T-cell (primary cell): ENCODE measurements around the gene SERPINI1. TPM values are rescaled to one million over a fixed set of nuclear protein-coding genes. Genes with fewer than 3 reads are reported as not detected.

ENCODE experiments used
- ATAC-seq, 4 experiments: fragments of 200-7000 bp in 3 of 4; fragments of 150-1000 bp in 1 of 4; cut with Tn5 transposase; replicated peaks in 1 of 4; 1 replicate in 3 of 4; 2 replicates in 1 of 4; pipeline ENCODE4 v1.10.0; 2021; ENCODE audit warnings: moderate library complexity in 3 of 4, mild to moderate bottlenecking in 2 of 4, moderate number of reproducible peaks in 1 of 4
- CTCF ChIA-PET, 2 donors: fragments of 300-600 bp; sonication (Branson Sonifier 250); formaldehyde crosslinking; loops; one replicate each; lab custom pipeline; 2022; ENCODE audit warnings: antibody characterized with exemption in 2 of 2; lab: Charles Lee
- POLR2A ChIA-PET, 2 donors: fragments of 300-600 bp; sonication (Branson Sonifier 250); formaldehyde crosslinking; loops; one replicate each; lab custom pipeline; 2022; ENCODE audit warnings: antibody characterized with exemption in 2 of 2; lab: Charles Lee
- DNase-seq, 35 experiments: peaks; one replicate each; pipeline versions ENCODE4 v3.0.0 to v3.0.0-alpha.2; 2013 to 2023
- H3K27ac ChIP-seq: one replicate; pipeline ENCODE4 v1.5.1; 2013; ENCODE audit warnings: low read length
- H3K27me3 ChIP-seq, 2 experiments: replicated peaks in 1 of 2; 1 replicate in 1 of 2; 2 replicates in 1 of 2; pipeline versions ENCODE4 v1.6.1 to v1.7.0; 2013; ENCODE audit warnings: low read length in 1 of 2, mixed read lengths in 1 of 2; ENCODE audit not compliant: control insufficient read depth in 2 of 2, insufficient read depth in 2 of 2; ENCODE audit errors: extremely low read depth in 1 of 2
- H3K36me3 ChIP-seq, 2 donors: 1 replicate in 1 of 2; 2 replicates in 1 of 2; pipeline versions ENCODE4 v1.6.1 to v1.7.0; 2013; ENCODE audit warnings: low read length in 1 of 2; ENCODE audit not compliant: control insufficient read depth in 2 of 2, insufficient read depth in 1 of 2; ENCODE audit errors: extremely low read depth in 1 of 2
- H3K4me1 ChIP-seq, 2 experiments: 1 replicate in 1 of 2; 2 replicates in 1 of 2; pipeline versions ENCODE4 v1.6.1 to v1.7.0; 2013; ENCODE audit warnings: low read length in 2 of 2, mixed read lengths in 1 of 2; ENCODE audit not compliant: insufficient read depth in 2 of 2, control insufficient read depth in 1 of 2; ENCODE audit errors: extremely low read depth in 1 of 2
- H3K4me3 ChIP-seq, 2 donors: 1 replicate in 1 of 2; 2 replicates in 1 of 2; pipeline versions ENCODE4 v1.5.1 to v1.7.0; 2013; ENCODE audit warnings: mild to moderate bottlenecking in 2 of 2, low read length in 1 of 2, moderate library complexity in 1 of 2; ENCODE audit not compliant: control insufficient read depth in 1 of 2; ENCODE audit errors: extremely low read depth in 1 of 2
- H3K9me3 ChIP-seq: 2 replicates; pipeline ENCODE4 v1.7.0; 2013
- H3K27ac Mint-ChIP-seq, 2 donors: one replicate each; pipeline ENCODE4 v1.8.0; 2020 to 2021; ENCODE audit warnings: mild to moderate bottlenecking in 2 of 2, mixed read lengths in 2 of 2
- H3K27me3 Mint-ChIP-seq, 2 donors: one replicate each; pipeline ENCODE4 v1.8.0; 2021 to 2022; ENCODE audit warnings: mixed read lengths in 2 of 2
- H3K36me3 Mint-ChIP-seq: one replicate; pipeline ENCODE4 v1.8.0; 2021; ENCODE audit warnings: mixed read lengths
- H3K4me1 Mint-ChIP-seq, 3 donors: one replicate each; pipeline ENCODE4 v1.8.0; 2020 to 2022; ENCODE audit warnings: mixed read lengths in 3 of 3, mild to moderate bottlenecking in 1 of 3
- H3K4me3 Mint-ChIP-seq, 3 donors: one replicate each; pipeline ENCODE4 v1.8.0; 2020 to 2022; ENCODE audit warnings: mild to moderate bottlenecking in 3 of 3, mixed read lengths in 3 of 3, moderate library complexity in 3 of 3
- H3K9me3 Mint-ChIP-seq, 3 donors: one replicate each; pipeline ENCODE4 v1.8.0; 2020 to 2022; ENCODE audit warnings: mixed read lengths in 3 of 3
- WGBS: methylation state at CpG from one replicate; pipeline ENCODE4 v1.1.5; 2013; ENCODE audit warnings: missing lambda C conversion rate; ENCODE audit not compliant: insufficient coverage; 5-methylcytosine and 5-hydroxymethylcytosine counted together
- total RNA-seq, 35 experiments: library from RNA in 6 of 35; stranded (reverse) in 6 of 35; fragments of 120-200 nt in 1 of 35; gene quantifications; one replicate each; pipeline versions ENCODE4 v1.2.1 to v1.2.4 and lab custom pipeline; 2013 to 2026

SERPINI1 gene
- total RNA-seq, 5 donors from 2014 or later (not counting 1 experiment from before 2014, with no cell fraction given) = 2.8 to 4.1 (median 3.0) TPM

GRCh38 chr3:167839460-167840134, 104.1 kb downstream of the SERPINI1 start:
- Histone ChIP-seq H3K27ac (no peak overlapping the region), H3K4me1 (no peaks in the 10 kb centered on the region), H3K27me3 (peaks cover 0 to 3% of the 10 kb centered on the region in 2 experiments), H3K36me3 (no peaks in the 10 kb centered on the region), H3K4me3 (no peak overlapping the region), H3K9me3 (no peaks in the 10 kb centered on the region)
- Mint-ChIP-seq H3K36me3 (no peaks in the 10 kb centered on the region), H3K9me3 (no peaks in the 10 kb centered on the region), H3K4me3 (no peak overlapping the region), H3K27ac (no peak overlapping the region), H3K27me3 (peaks cover 0 to 2% of the 10 kb centered on the region in 2 donors), H3K4me1 (no peaks in the 10 kb centered on the region)
- 100% methylated on average over 2 of the region's 4 CpGs for WGBS
- POLR2A ChIA-PET = no interaction called here
- CTCF ChIA-PET = no interaction called here
- DNase-seq (no peak), ATAC-seq (no peak)

- no peaks in the 10 kb centered on the region for H3K36me3 Mint-ChIP-seq
- no peaks in the 10 kb centered on the region for H3K36me3 ChIP-seq
- H3K4me3 Mint-ChIP-seq = no peak overlapping the region
- H3K4me1 Mint-ChIP-seq = no peaks in the 10 kb centered on the region
- no peak overlapping the region for H3K27ac ChIP-seq
- peaks cover 0 to 3% of the 10 kb centered on the region in 2 experiments for H3K27me3 ChIP-seq
- DNase-seq (no peak), ATAC-seq (no peak)
- 68% methylated on average over 3 of the region's 3 CpGs for WGBS
- H3K27ac Mint-ChIP-seq = no peak overlapping the region
- peaks cover 0 to 2% of the 10 kb centered on the region in 2 donors for H3K27me3 Mint-ChIP-seq
- H3K4me1 ChIP-seq = no peaks in the 10 kb centered on the region
- ChIA-PET POLR2A (no interaction called here), CTCF (no interaction called here)
- H3K4me3 ChIP-seq = no peak overlapping the region
- no peaks in the 10 kb centered on the region for H3K9me3 ChIP-seq
- H3K9me3 Mint-ChIP-seq = no peaks in the 10 kb centered on the region
Measured at GRCh38 chr3:167840247-167840646, 104.7 kb downstream of the SERPINI1 start.

- no peak for DNase-seq
- Mint-ChIP-seq H3K4me3 (no peak overlapping the region), H3K27me3 (no peaks in the 10 kb centered on the region), H3K9me3 (peaks cover 0 to 4% (median 3%) of the 10 kb centered on the region in 3 donors), H3K4me1 (no peaks in the 10 kb centered on the region), H3K36me3 (no peaks in the 10 kb centered on the region), H3K27ac (no peak overlapping the region)
- Histone ChIP-seq H3K36me3 (no peaks in the 10 kb centered on the region), H3K27ac (no peak overlapping the region), H3K27me3 (peaks cover 0 to 3% of the 10 kb centered on the region in 2 experiments), H3K9me3 (no peaks in the 10 kb centered on the region), H3K4me3 (no peak overlapping the region), H3K4me1 (no peaks in the 10 kb centered on the region)
- no peak for ATAC-seq
- ChIA-PET POLR2A (no interaction called here), CTCF (no interaction called here)
- 100% methylated on average over 1 of the region's 1 CpG for WGBS
Measured at GRCh38 chr3:167843481-167843880, 108.0 kb downstream of the SERPINI1 start.

- no peak overlapping the region for H3K27ac ChIP-seq
- no peaks in the 10 kb centered on the region for H3K9me3 ChIP-seq
- Mint-ChIP-seq H3K27ac (no peak overlapping the region), H3K36me3 (no peaks in the 10 kb centered on the region), H3K4me1 (no peaks in the 10 kb centered on the region), H3K9me3 (peaks cover 0 to 4% (median 3%) of the 10 kb centered on the region in 3 donors), H3K27me3 (peaks cover 0 to 2% of the 10 kb centered on the region in 2 donors), H3K4me3 (no peak overlapping the region)
- ATAC-seq = no peak
- H3K36me3 ChIP-seq = no peaks in the 10 kb centered on the region
- CTCF ChIA-PET = no interaction called here
- POLR2A ChIA-PET = no interaction called here
- no CpG with 5 or more reads among the region's 2 CpGs for WGBS
- H3K4me1 ChIP-seq = no peaks in the 10 kb centered on the region
- H3K4me3 ChIP-seq = no peak overlapping the region
- peaks cover 0 to 3% of the 10 kb centered on the region in 2 experiments for H3K27me3 ChIP-seq
- DNase-seq = no peak
Measured at GRCh38 chr3:167843886-167844285, 108.4 kb downstream of the SERPINI1 start.

- Histone ChIP-seq H3K4me3 (no peak overlapping the region), H3K36me3 (no peaks in the 10 kb centered on the region), H3K27me3 (peaks cover 0 to 3% of the 10 kb centered on the region in 2 experiments), H3K4me1 (no peaks in the 10 kb centered on the region), H3K9me3 (no peaks in the 10 kb centered on the region), H3K27ac (no peak overlapping the region)
- Mint-ChIP-seq H3K27me3 (peaks cover 0 to 2% of the 10 kb centered on the region in 2 donors), H3K36me3 (no peaks in the 10 kb centered on the region), H3K27ac (no peak overlapping the region), H3K4me1 (no peaks in the 10 kb centered on the region), H3K4me3 (no peak overlapping the region), H3K9me3 (peaks cover 0 to 4% (median 3%) of the 10 kb centered on the region in 3 donors)
- POLR2A ChIA-PET = no interaction called here
- no peak for ATAC-seq
- no peak for DNase-seq
- CTCF ChIA-PET = no interaction called here
Measured at GRCh38 chr3:167844528-167844927, 109.0 kb downstream of the SERPINI1 start.

GRCh38 chr3:167851171-167851570, 115.7 kb downstream of the SERPINI1 start:
- no peaks in the 10 kb centered on the region for H3K36me3 Mint-ChIP-seq
- peaks cover 0 to 4% (median 3%) of the 10 kb centered on the region in 3 donors for H3K9me3 Mint-ChIP-seq
- H3K27ac Mint-ChIP-seq = no peak overlapping the region
- no peak overlapping the region for H3K4me3 Mint-ChIP-seq
- H3K36me3 ChIP-seq = no peaks in the 10 kb centered on the region
- ATAC-seq (no peak), DNase-seq (no peak)
- H3K4me3 ChIP-seq = no peak overlapping the region
- H3K27me3 Mint-ChIP-seq = peaks cover 3% of the 10 kb centered on the region in 2 donors
- H3K27me3 ChIP-seq = no peaks in the 10 kb centered on the region
- no CpG with 5 or more reads among the region's 1 CpG for WGBS
- POLR2A ChIA-PET = no interaction called here
- H3K4me1 Mint-ChIP-seq = no peaks in the 10 kb centered on the region
- CTCF ChIA-PET = no interaction called here
- no peaks in the 10 kb centered on the region for H3K4me1 ChIP-seq
- no peaks in the 10 kb centered on the region for H3K9me3 ChIP-seq
- no peak overlapping the region for H3K27ac ChIP-seq
